ENCODE measurements around the gene ELMO1. TPM values are rescaled to one million over a fixed set of nuclear protein-coding genes. Genes with fewer than 3 reads are reported as not detected.

The ELMO1 gene
- polyA plus RNA-seq, 1 experiment, result not detected

GRCh38 chr7:37484426-37485073 lies 35.9 kb upstream of the ELMO1 start:
- no peak for DNase-seq (ENCODE audit: low read depth)
- TF ChIP-seq CTCF (IDR thresholded peaks at IDR 0.05; ENCODE audit: insufficient read depth, low read depth, low read length), result no peak
- CTCF ChIA-PET, result no interaction called here
- no peaks in the 10 kb centered on the region for H3K27me3 ChIP-seq (ENCODE audit: control insufficient read depth, insufficient read depth, low read length)
- H3K4me3 ChIP-seq (ENCODE audit: low read depth, low read length), result no peak overlapping the region
- POLR2A ChIA-PET, result no interaction called here
- no peaks in the 10 kb centered on the region for H3K36me3 ChIP-seq (ENCODE audit: control insufficient read depth, insufficient read depth, low read length)

DNA sequence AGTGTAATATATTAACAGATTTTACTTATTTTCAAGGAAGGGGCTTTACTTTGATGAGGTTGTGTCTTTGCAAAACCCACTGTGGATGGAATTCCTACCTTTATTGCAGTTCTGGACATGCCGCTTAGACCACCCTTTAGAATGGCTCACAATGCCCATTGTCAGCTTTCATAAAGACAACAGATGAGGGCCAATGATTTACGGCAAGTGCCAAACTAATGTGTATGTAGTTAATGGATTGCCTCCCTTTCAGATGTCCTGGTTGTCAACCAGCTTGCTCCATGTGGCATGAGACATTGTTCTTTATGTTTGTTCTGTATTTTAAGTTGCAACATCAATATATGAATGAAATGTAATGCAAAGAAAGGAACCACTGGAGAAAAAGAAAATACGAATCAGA lies 35.0 kb upstream of the ELMO1 start:
- ChIA-PET CTCF (no interaction called here), POLR2A (no interaction called here)
- Histone ChIP-seq H3K27me3 (ENCODE audit: control insufficient read depth, insufficient read depth, low read length) (no peaks in the 10 kb centered on the region), H3K4me3 (ENCODE audit: low read depth, low read length) (no peak overlapping the region), H3K36me3 (ENCODE audit: control insufficient read depth, insufficient read depth, low read length) (no peaks in the 10 kb centered on the region)
- no peak for DNase-seq (ENCODE audit: low read depth)
- TF ChIP-seq CTCF (IDR thresholded peaks at IDR 0.05; ENCODE audit: insufficient read depth, low read depth, low read length), result no peak

DNA sequence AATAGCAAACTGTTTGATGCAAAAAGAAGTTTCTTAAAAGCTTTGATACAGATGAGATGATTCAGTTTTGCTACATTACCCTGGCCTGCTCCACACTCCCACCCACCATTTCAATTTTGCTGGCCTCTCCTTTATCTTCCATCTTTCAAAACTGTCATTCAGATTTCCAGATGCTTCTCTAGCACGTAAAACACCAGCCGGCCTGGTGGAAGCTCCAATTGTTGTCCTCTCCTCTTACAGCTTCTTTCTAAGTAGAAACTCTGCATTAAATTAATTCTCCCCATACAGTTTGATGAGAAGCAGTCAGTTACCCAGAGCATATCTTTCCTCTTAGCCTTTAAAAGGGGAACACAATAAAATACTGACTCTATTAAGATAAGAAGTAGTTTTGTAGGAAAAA lies 34.3 kb upstream of the ELMO1 start:
- no peak for DNase-seq (ENCODE audit: low read depth)
- H3K4me3 ChIP-seq (ENCODE audit: low read depth, low read length), result no peak overlapping the region
- POLR2A ChIA-PET, result no interaction called here
- no peaks in the 10 kb centered on the region for H3K27me3 ChIP-seq (ENCODE audit: control insufficient read depth, insufficient read depth, low read length)
- H3K36me3 ChIP-seq (ENCODE audit: control insufficient read depth, insufficient read depth, low read length), result no peaks in the 10 kb centered on the region
- CTCF ChIA-PET, result no interaction called here
- no peak for TF ChIP-seq CTCF (IDR thresholded peaks at IDR 0.05; ENCODE audit: insufficient read depth, low read depth, low read length)

- no peak for TF ChIP-seq CTCF (IDR thresholded peaks at IDR 0.05; ENCODE audit: insufficient read depth, low read depth, low read length)
- DNase-seq (ENCODE audit: low read depth), result no peak
- POLR2A ChIA-PET, result no interaction called here
- no peaks in the 10 kb centered on the region for H3K36me3 ChIP-seq (ENCODE audit: control insufficient read depth, insufficient read depth, low read length)
- CTCF ChIA-PET, result no interaction called here
- H3K4me3 ChIP-seq (ENCODE audit: low read depth, low read length), result no peak overlapping the region
- no peaks in the 10 kb centered on the region for H3K27me3 ChIP-seq (ENCODE audit: control insufficient read depth, insufficient read depth, low read length)
Observed at GRCh38 chr7:37482505-37482904, 33.8 kb upstream of the ELMO1 start.

GRCh38 chr7:37481722-37482288 lies 33.1 kb upstream of the ELMO1 start:
- no peak overlapping the region for H3K4me3 ChIP-seq (ENCODE audit: low read depth, low read length)
- CTCF ChIA-PET, result no interaction called here
- no peaks in the 10 kb centered on the region for H3K36me3 ChIP-seq (ENCODE audit: control insufficient read depth, insufficient read depth, low read length)
- TF ChIP-seq CTCF (IDR thresholded peaks at IDR 0.05; ENCODE audit: insufficient read depth, low read depth, low read length), result no peak
- POLR2A ChIA-PET, result no interaction called here
- H3K27me3 ChIP-seq (ENCODE audit: control insufficient read depth, insufficient read depth, low read length), result no peaks in the 10 kb centered on the region
- DNase-seq (ENCODE audit: low read depth), result no peak

All from BJ (cell line).